Smooth muscle cell of the brain vasculature (primary cell): ENCODE data around the gene TKTL1.
"Not testable (repeated sequence)": the region's sequence is repeated elsewhere in the genome, so short reads cannot be mapped to it uniquely, and the experiment has no call there.

ENCODE experiments used
- DNase-seq: peaks from one replicate; pipeline ENCODE4 v3.0.0-alpha.2; 2012; ENCODE audit warnings: low read depth, low spot score

Gene TKTL1

GRCh38 chrX:154295664-154296310, at the start of gene TKTL1:
TSS of gene TKTL1 (plus strand) at chrX:154295795. CDS start at chrX:154295860, 65 bp downstream.
- no peak for DNase-seq

- not testable (repeated sequence) for DNase-seq
Observed at GRCh38 chrX:154247377-154248045, 48.1 kb upstream of the TKTL1 start.

GRCh38 chrX:154248076-154248475, 47.5 kb upstream of the TKTL1 start:
- DNase-seq: not testable (repeated sequence)

GRCh38 chrX:154257282-154257681, 38.3 kb upstream of the TKTL1 start, which contains the start of gene OPN1MW3:
TSS of gene OPN1MW3 (plus strand) at chrX:154257582. CDS start at chrX:154257620, 38 bp downstream.
- not testable (repeated sequence) for DNase-seq

- not testable (repeated sequence) for DNase-seq
Observed at GRCh38 chrX:154258711-154259110, 36.9 kb upstream of the TKTL1 start.

- DNase-seq: not testable (repeated sequence)
Observed at GRCh38 chrX:154263072-154263471, 32.5 kb upstream of the TKTL1 start.

GRCh38 chrX:154269245-154269644, 26.4 kb upstream of the TKTL1 start:
- DNase-seq: not testable (repeated sequence)

- DNase-seq: not testable (repeated sequence)
Observed at GRCh38 chrX:154284489-154285338, 10.9 kb upstream of the TKTL1 start.

GRCh38 chrX:154286406-154286805, 9.2 kb upstream of the TKTL1 start:
- not testable (repeated sequence) for DNase-seq

- no peak for DNase-seq
Observed at GRCh38 chrX:154294791-154295574, 612 bp upstream of the TKTL1 start, which contains the start of gene TEX28. TSS of gene TEX28 (minus strand) at chrX:154295124. CDS start at chrX:154292117, 3,007 bp downstream.

- DNase-seq: no peak
Observed at GRCh38 chrX:154296731-154297130, 1.1 kb downstream of the TKTL1 start.

- no peak for DNase-seq
Observed at GRCh38 chrX:154298312-154298711, 2.7 kb downstream of the TKTL1 start.

- no peak for DNase-seq
Observed at GRCh38 chrX:154300816-154301215, 5.2 kb downstream of the TKTL1 start.

- DNase-seq: not testable (repeated sequence)
Observed at GRCh38 chrX:154302998-154303397, 7.4 kb downstream of the TKTL1 start.

- no peak for DNase-seq
Observed at GRCh38 chrX:154303476-154303875, 7.9 kb downstream of the TKTL1 start.

- DNase-seq: no peak
Observed at GRCh38 chrX:154304846-154305245, 9.3 kb downstream of the TKTL1 start.

GRCh38 chrX:154305541-154306205, 10.1 kb downstream of the TKTL1 start:
- DNase-seq: no peak

GRCh38 chrX:154307202-154307601, 11.6 kb downstream of the TKTL1 start:
- no peak for DNase-seq

- DNase-seq: no peak
Observed at GRCh38 chrX:154308108-154308946, 12.7 kb downstream of the TKTL1 start.
